A549 (cell line): Measurements from ENCODE around the gene MARCHF9. TPM values are rescaled to one million over a fixed set of nuclear protein-coding genes. Genes with fewer than 3 reads are reported as not detected.

Experiments
- ATAC-seq, 2 experiments: fragments of 200-7000 bp in 1 of 2; fragments of >200 bp in 1 of 2; cut with Nextera tagmentation in 1 of 2; cut with Tn5 transposase in 1 of 2; 3 replicates each; pipeline versions ENCODE4 v1.8.0 to v1.9.1; 2018 to 2020; ENCODE audit warnings: mild to moderate bottlenecking in 1 of 2, moderate library complexity in 1 of 2
- CTCF ChIA-PET: fragments of 300-600 bp; sonication (Branson Sonifier 250); formaldehyde crosslinking; extraction: SDS; loops from one replicate; lab custom pipeline; 2021; ENCODE audit warnings: antibody characterized with exemption, inconsistent platforms; lab: Yijun Ruan, JAX
- POLR2A ChIA-PET: fragments of 350-600 bp; formaldehyde crosslinking; extraction: SDS; loops from one replicate; lab custom pipeline; 2021; ENCODE audit warnings: antibody characterized with exemption, inconsistent platforms; lab: Yijun Ruan, JAX
- DNase-seq, 2 experiments: peaks; one replicate each; pipeline versions ENCODE4 v3.0.0 to v3.0.0-alpha.2; 2011 to 2016; ENCODE audit warnings: low read depth in 1 of 2, low spot score in 1 of 2
- FAIRE-seq: peaks from 2 replicates; lab custom pipeline; 2011; peaks lifted over from hg19 to GRCh38; lab: Jason Lieb, UNC
- H3K27ac ChIP-seq, 2 experiments: fragments of >200 bp; sonication (Bioruptor Twin); formaldehyde crosslinking; 3 replicates each; pipeline ENCODE4 v1.5.1; 2016 to 2017
- H3K4me1 ChIP-seq: fragments of >200 bp; sonication (Bioruptor Twin); formaldehyde crosslinking; 3 replicates; pipeline ENCODE4 v1.6.1; 2016
- H3K4me2 ChIP-seq: fragments of >200 bp; sonication (Bioruptor Twin); formaldehyde crosslinking; 3 replicates; pipeline ENCODE4 v1.6.1; 2016
- H3K4me3 ChIP-seq: fragments of >200 bp; sonication (Bioruptor Twin); formaldehyde crosslinking; 3 replicates; pipeline ENCODE4 v1.5.1; 2016
- H3K9me3 ChIP-seq: fragments of >200 bp; sonication (Bioruptor Twin); formaldehyde crosslinking; 3 replicates; pipeline ENCODE4 v1.6.1; 2016
- ATOH8 ChIP-seq: fragments of 250-450 bp; sonication (Bioruptor Pico); IDR thresholded peaks from 2 replicates; pipeline ENCODE4 v1.5.0; 2020; ENCODE audit warnings: low read depth, mild to moderate bottlenecking, moderate library complexity
- BCL3 ChIP-seq: fragments of >200 bp; sonication (Bioruptor Twin); formaldehyde crosslinking; IDR thresholded peaks from 3 replicates; pipeline ENCODE4 v1.6.1; 2016
- CBX8 ChIP-seq: fragments of 200-600 bp; sonication (generic); IDR thresholded peaks from 2 replicates; pipeline ENCODE4 v1.6.1; 2016
- CEBPB ChIP-seq, 2 experiments: fragments of >200 bp in 1 of 2; sonication (Bioruptor Twin) in 1 of 2; formaldehyde crosslinking in 1 of 2; IDR thresholded peaks; 2 replicates each; pipeline ENCODE4 v1.6.1; 2012 to 2016
- CTCF ChIP-seq: fragments of >200 bp; sonication (Bioruptor Twin); formaldehyde crosslinking; IDR thresholded peaks from 3 replicates; pipeline ENCODE4 v1.5.1; 2016
- E2F6 ChIP-seq: IDR thresholded peaks from 2 replicates; pipeline ENCODE4 v1.6.1; 2012; ENCODE audit warnings: low read depth, borderline replicate concordance
- EHF ChIP-seq: fragments of 250-450 bp; sonication (Bioruptor Pico); IDR thresholded peaks from 2 replicates; pipeline ENCODE4 v1.5.0; 2020; ENCODE audit warnings: mild to moderate bottlenecking
- EP300 ChIP-seq, 2 experiments: fragments of >200 bp; sonication (Bioruptor Twin); formaldehyde crosslinking; IDR thresholded peaks; 2 replicates in 1 of 2; 3 replicates in 1 of 2; pipeline ENCODE4 v1.6.1; 2016 to 2017
- ESRRA ChIP-seq: fragments of 150-350 bp; IDR thresholded peaks from 2 replicates; pipeline ENCODE4 v1.6.1; 2014; ENCODE audit warnings: mild to moderate bottlenecking, low read length, borderline replicate concordance
- HES2 ChIP-seq: fragments of >200 bp; sonication (Bioruptor Twin); formaldehyde crosslinking; IDR thresholded peaks from 2 replicates; pipeline ENCODE4 v1.6.1; 2016
- HOXB5 ChIP-seq: fragments of 250-450 bp; sonication (Bioruptor Pico); IDR thresholded peaks from 2 replicates; pipeline ENCODE4 v1.5.0; 2020; ENCODE audit warnings: mild to moderate bottlenecking, moderate library complexity
- JUN ChIP-seq, 2 experiments: fragments of >200 bp; sonication (Bioruptor Twin); formaldehyde crosslinking; IDR thresholded peaks; 2 replicates in 1 of 2; 3 replicates in 1 of 2; pipeline ENCODE4 v1.6.1; 2016 to 2017
- JUNB ChIP-seq: fragments of >200 bp; sonication (Bioruptor Twin); formaldehyde crosslinking; IDR thresholded peaks from 2 replicates; pipeline ENCODE4 v1.6.1; 2016
- MAX ChIP-seq: IDR thresholded peaks from 2 replicates; pipeline ENCODE4 v1.6.1; 2012
- NPAS2 ChIP-seq: fragments of 250-450 bp; sonication (Bioruptor Pico); IDR thresholded peaks from 2 replicates; pipeline ENCODE4 v1.8.0; 2022; ENCODE audit warnings: mild to moderate bottlenecking, moderate library complexity, borderline replicate concordance
- PBX3 ChIP-seq: IDR thresholded peaks from 2 replicates; pipeline ENCODE4 v1.6.1; 2012
- RAD21 ChIP-seq, 2 experiments: fragments of >200 bp in 1 of 2; sonication (Bioruptor Twin) in 1 of 2; formaldehyde crosslinking in 1 of 2; IDR thresholded peaks in 1 of 2; conservative IDR thresholded peaks in 1 of 2; 2 replicates in 1 of 2; 3 replicates in 1 of 2; pipeline ENCODE4 v1.6.1; 2012 to 2018; ENCODE audit warnings: inconsistent platforms in 1 of 2
- RARB ChIP-seq: fragments of 250-450 bp; sonication (Bioruptor Pico); IDR thresholded peaks from 2 replicates; pipeline ENCODE4 v1.8.0; 2021; ENCODE audit warnings: mild to moderate bottlenecking, moderate library complexity
- RNF2 ChIP-seq: fragments of 200-600 bp; sonication (generic); IDR thresholded peaks from 2 replicates; pipeline ENCODE4 v1.6.1; 2016; ENCODE audit warnings: low read depth, mild to moderate bottlenecking, antibody characterized with exemption, moderate library complexity, borderline replicate concordance
- SMC3 ChIP-seq: fragments of >200 bp; sonication (Bioruptor Twin); formaldehyde crosslinking; IDR thresholded peaks from 3 replicates; pipeline ENCODE4 v1.6.1; 2018; ENCODE audit warnings: inconsistent platforms
- ZC3H11A ChIP-seq: fragments of 450-650 bp; IDR thresholded peaks from 2 replicates; pipeline ENCODE4 v1.6.1; 2014; ENCODE audit warnings: antibody characterized with exemption, mild to moderate bottlenecking
- ZNF302 ChIP-seq: fragments of 250-450 bp; sonication (Bioruptor Pico); IDR thresholded peaks from 2 replicates; pipeline ENCODE4 v1.9.0; 2021; ENCODE audit warnings: inconsistent platforms, mild to moderate bottlenecking, moderate library complexity
- ZSCAN20 ChIP-seq: fragments of 250-450 bp; sonication (Bioruptor Pico); IDR thresholded peaks from 2 replicates; pipeline ENCODE4 v1.8.0; 2022; ENCODE audit warnings: mild to moderate bottlenecking, moderate library complexity
- WGBS: methylation state at CpG from one replicate; pipeline ENCODE4 v1.1.6; 2017; ENCODE audit errors: missing lambda C conversion rate; 5-methylcytosine and 5-hydroxymethylcytosine counted together
- polyA plus RNA-seq, 4 experiments: library from polyadenylated mRNA; depleted of rRNA in 3 of 4; stranded (reverse); fragments of >200 nt; fragmentation: RNase III in 1 of 4; extraction: RNeasy Plus Mini Kit Qiagen cat#74134 plus additional on column Dnase treatment in 1 of 4; gene quantifications; 2 replicates in 3 of 4; 3 replicates in 1 of 4; pipeline ENCODE4 v1.2.3, GENCODE V29; 2011 to 2017

Gene MARCHF9
- polyA plus RNA-seq, 2 of the 4 experiments (the other 2 are of a cell fraction) = 6.8 to 7.2 TPM

- peak overlapping the region; percentile 77 for H3K4me3 ChIP-seq
- no peak overlapping the region for H3K27ac ChIP-seq
- no peak for FAIRE-seq
- peak; percentile 31 to 38; a peak in 2 of 5 replicates for TF ChIP-seq RAD21 (conservative IDR thresholded peaks at IDR 0.05 in 1 of 2, IDR thresholded peaks at IDR 0.05 in 1 of 2)
- TF ChIP-seq CTCF = peak; percentile 75
- TF ChIP-seq BCL3 = no peak
- TF ChIP-seq SMC3 = peak; percentile 29; the same call in 2 of the 3 replicates
- TF ChIP-seq, all 56 proteins: peak for 3
- ChIA-PET POLR2A (interaction anchor here (0.6 to 1.2 kb wide), 4 partner anchors 9 to 139 kb away, joined by 3 to 5 read pairs (median 3); partner anchors contain the start of genes EEF1AKMT3 and METTL1), CTCF (interaction anchor here (0.6 to 4.1 kb wide), 37 partner anchors 10 to 1826 kb away, joined by 3 to 117 read pairs (median 5); partner anchors contain the start of genes CTDSP2, CYP27B1, DGKA and PIP4K2C)
- DNase-seq = peak; percentile 67 to 94
- WGBS = 19% methylated on average over 22 of the region's 22 CpGs
- H3K9me3 ChIP-seq = no peaks in the 10 kb centered on the region
- peaks cover 28% of the 10 kb centered on the region for H3K4me1 ChIP-seq
- peak; percentile 43 to 77 for ATAC-seq
- peak overlapping the region; percentile 99 for H3K4me2 ChIP-seq
These were observed 1.8 kb downstream of the MARCHF9 start for GRCh38 chr12:57756406-57757341.

- TF ChIP-seq MAX (no peak), ZC3H11A (no peak), JUN (IDR thresholded peaks at IDR 0.05) (no peak), HES2 (no peak), RAD21 (conservative IDR thresholded peaks at IDR 0.05 in 1 of 2, IDR thresholded peaks at IDR 0.05 in 1 of 2) (no peak), EHF (CRISPR knock-in tag) (no peak), EP300 (IDR thresholded peaks at IDR 0.05) (no peak), ZSCAN20 (CRISPR knock-in tag) (no peak)
- CTCF ChIA-PET = interaction anchor here (1.3 to 2.9 kb wide), 6 partner anchors 13 to 101 kb away, joined by 3 to 22 read pairs (median 8); partner anchors contain the start of gene TSPAN31
- Histone ChIP-seq H3K4me2 (no peak overlapping the region), H3K4me1 (peaks cover 26% of the 10 kb centered on the region), H3K27ac (no peak overlapping the region), H3K9me3 (no peaks in the 10 kb centered on the region), H3K4me3 (no peak overlapping the region)
- 72% methylated on average over 4 of the region's 4 CpGs for WGBS
- DNase-seq (no peak), FAIRE-seq (no peak), ATAC-seq (no peak)
- POLR2A ChIA-PET = no interaction called here
These were observed 2.9 kb downstream of the MARCHF9 start for GRCh38 chr12:57757771-57758170.

- Histone ChIP-seq H3K9me3 (no peaks in the 10 kb centered on the region), H3K4me3 (no peak overlapping the region), H3K4me1 (peaks cover 16% of the 10 kb centered on the region), H3K4me2 (no peak overlapping the region), H3K27ac (no peak overlapping the region)
- WGBS = 81% methylated on average over 25 of the region's 25 CpGs
- DNase-seq (no peak), FAIRE-seq (no peak), ATAC-seq (no peak)
- POLR2A ChIA-PET = interaction anchor here (1.4 to 1.9 kb wide), 2 partner anchors 13 to 14 kb away, joined by 3 to 6 read pairs; partner anchors contain the start of genes EEF1AKMT3, METTL1 and TSPAN31
- CTCF ChIA-PET = interaction anchor here (0.7 to 2.4 kb wide), 17 partner anchors 9 to 147 kb away, joined by 3 to 16 read pairs (median 5); partner anchors contain the start of genes CYP27B1, EEF1AKMT3, METTL1 and TSFM
- TF ChIP-seq E2F6 (no peak), CBX8 (no peak), HOXB5 (CRISPR knock-in tag) (no peak), NPAS2 (CRISPR knock-in tag) (no peak), CEBPB (IDR thresholded peaks at IDR 0.05) (no peak), PBX3 (no peak), RARB (CRISPR knock-in tag) (no peak), JUNB (no peak), ZNF302 (CRISPR knock-in tag) (no peak), ATOH8 (CRISPR knock-in tag) (no peak), RNF2 (no peak), EHF (CRISPR knock-in tag) (no peak), ESRRA (no peak)
These were observed 3.9 kb downstream of the MARCHF9 start for GRCh38 chr12:57758552-57759359.
